ENCODE results near the gene NAPEPLD.
A peak's percentile ranks its signal among the peaks of the same experiment; 100 is the strongest.

NAPEPLD gene

DNA sequence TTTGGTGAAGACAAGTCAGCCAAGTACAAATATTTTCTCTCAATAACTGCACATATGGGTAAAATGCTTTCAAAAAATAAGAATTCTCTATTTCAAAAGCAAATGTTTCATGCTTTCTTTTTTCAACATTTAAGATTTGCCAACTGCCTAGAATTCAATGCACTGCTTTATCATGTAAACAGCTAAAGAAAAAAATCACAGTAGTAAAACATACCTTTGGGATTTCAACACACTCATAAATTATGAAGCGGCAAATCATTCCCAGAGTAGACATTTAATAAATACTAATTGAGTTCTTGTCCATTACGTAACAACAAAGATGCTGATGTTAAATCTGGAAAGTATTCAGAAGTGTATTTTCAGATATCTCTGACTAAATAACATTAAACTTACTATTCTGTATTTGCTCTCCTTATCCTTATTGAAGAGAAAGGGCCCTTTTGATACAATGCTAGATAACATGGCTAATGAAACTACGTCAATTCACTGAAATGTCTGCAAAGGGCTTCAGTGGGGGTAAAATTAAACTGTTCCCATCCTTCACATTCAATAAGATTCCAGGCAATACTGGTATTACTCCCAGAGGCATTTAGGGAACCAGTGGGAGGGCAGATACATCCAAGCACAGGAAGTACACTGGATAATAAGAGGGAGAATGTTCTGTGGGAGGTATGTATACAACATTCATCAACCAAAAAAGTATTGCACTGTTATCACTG is 13.9 kb downstream of the NAPEPLD start:
- in situ Hi-C loops (cut with HindIII; ENCODE audit: low pct_unique_long_range_greater_than_20kb, low sequenced_read_pairs): no loop called here
- DNase-seq (ENCODE audit: low read depth in 1 of 2, low spot score in 1 of 2): no peak
- no peak for TF ChIP-seq JUND (IDR thresholded peaks at IDR 0.05; ENCODE audit: low read depth)

DNA sequence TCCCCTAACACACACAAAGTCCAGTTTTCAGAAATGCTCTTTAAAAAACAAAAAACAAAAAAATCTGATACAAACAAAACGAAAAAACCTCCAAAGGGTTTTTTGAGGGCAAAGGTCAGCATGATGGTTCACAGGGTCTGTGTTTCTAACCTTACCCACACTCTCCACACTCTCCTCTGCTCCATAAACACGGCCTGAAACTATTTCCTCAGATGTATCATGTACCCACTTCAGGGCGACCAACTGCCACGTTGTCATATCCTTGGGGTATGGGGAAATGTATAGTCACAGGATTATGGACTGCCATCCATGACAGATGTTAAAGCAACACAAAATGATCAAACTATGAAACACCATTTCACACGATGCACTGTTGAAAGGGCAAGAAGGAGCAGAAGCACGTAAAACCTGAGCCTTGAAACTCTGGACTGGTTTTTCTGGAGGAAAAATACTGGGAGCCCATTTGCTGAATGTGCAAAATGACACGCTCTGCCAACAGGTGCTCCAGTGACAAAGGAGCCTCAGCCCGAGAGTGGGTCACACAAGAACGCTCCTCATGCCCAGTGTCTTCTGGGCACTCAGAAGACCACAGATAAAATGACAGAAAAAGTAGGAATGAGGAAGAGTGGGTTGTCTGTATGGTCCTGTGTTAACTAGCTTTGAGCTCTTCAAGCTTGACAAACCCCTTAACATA is 15.8 kb downstream of the NAPEPLD start:
- DNase-seq (ENCODE audit: low read depth in 1 of 2, low spot score in 1 of 2): peak in 1 of 2 experiments; percentile 25
- no peak for TF ChIP-seq JUND (IDR thresholded peaks at IDR 0.05; ENCODE audit: low read depth)
- in situ Hi-C loops (cut with HindIII; ENCODE audit: low pct_unique_long_range_greater_than_20kb, low sequenced_read_pairs): no loop called here

DNA sequence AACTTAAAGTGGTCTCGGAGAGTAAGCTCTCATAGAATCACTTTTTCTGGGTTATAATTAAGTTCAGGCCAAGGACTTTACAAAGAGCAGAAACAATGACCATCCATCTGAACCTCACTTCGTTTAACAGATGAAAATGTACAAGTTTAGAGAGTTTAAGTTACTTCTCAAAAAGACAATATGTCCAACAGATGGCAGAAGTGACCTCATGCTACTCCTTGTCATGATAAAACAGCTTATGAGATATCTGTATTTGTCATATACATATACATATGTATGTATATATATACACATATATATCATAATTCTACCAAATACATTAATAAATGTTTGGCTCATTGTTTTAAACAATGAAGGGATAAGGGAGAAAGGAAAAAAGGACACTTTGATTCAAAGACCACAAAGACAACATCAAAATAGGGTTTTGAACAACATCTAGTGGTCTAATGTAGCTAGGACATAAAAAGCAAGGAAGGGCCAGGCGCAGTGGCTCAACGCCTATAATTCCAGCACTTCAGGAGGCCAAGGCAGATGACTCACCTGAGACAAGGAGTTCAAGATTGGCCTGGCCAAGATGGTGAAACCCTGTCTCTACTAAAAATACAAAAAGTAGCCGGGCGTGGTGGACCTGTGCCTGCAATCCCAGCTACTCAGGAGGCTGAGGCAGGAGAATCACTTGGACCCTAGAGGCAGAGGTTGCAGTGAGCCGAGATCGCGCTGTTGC is 17.8 kb downstream of the NAPEPLD start:
- no peak for TF ChIP-seq JUND (IDR thresholded peaks at IDR 0.05; ENCODE audit: low read depth)
- in situ Hi-C loops (cut with HindIII; ENCODE audit: low pct_unique_long_range_greater_than_20kb, low sequenced_read_pairs): no loop called here
- no peak for DNase-seq (ENCODE audit: low read depth in 1 of 2, low spot score in 1 of 2)

DNA sequence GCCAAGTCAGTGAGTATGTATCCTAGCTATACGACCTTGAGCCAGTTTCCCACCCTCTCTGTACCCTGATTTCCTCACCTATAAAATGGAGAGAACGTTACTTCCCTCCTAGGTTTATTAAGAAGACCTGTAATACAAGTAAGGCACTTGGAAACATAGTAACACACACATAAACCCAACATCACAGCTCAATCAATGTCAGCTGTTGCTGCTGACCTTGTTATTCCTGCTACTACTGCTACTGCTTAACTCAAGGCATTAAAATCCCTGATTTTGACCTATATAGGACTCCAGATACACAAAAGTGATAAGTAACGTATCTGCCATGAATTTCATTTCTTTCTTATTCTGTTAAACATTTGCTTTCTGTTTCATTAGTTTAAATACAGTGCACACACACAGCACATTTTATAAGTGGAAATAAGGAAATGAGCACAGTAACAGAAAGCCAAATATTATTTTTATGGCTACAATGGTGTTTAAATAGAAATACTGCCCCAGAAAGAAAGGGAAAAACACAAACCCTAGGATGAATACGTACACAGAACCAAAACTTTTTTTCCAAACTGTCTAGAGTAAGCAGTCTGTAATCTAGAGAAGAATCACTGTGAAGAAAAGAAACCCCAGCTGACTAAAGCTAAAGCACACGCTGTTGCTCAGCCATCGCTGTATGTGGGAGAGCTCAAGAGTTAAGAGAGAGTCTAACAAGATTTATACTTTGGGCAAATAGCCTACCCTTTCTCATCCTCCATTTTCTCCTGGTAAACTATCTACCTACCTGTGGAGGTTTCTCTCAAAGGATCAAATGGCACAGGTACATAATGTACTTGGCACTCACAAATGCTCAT is 19.0 kb downstream of the NAPEPLD start:
- in situ Hi-C loops (cut with HindIII; ENCODE audit: low pct_unique_long_range_greater_than_20kb, low sequenced_read_pairs): no loop called here
- DNase-seq (ENCODE audit: low read depth in 1 of 2, low spot score in 1 of 2): no peak

DNA sequence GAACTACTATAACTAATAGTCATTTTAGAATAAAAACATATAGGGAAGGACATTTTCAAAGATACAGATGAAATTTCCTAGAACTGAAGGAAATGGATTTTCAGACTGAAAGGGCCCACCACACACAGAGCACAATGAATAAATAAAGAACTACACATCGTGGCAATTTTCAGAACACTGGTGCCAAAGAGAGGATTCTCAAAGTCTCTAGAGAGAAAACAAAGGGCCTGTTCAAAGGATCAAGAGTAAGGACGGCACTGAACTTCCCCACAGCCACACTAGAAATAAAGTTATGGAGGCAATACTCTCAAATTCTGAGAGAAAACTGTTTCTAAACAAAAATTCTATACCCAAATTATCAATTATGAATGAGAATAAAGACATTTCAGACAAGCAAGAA is 21.9 kb downstream of the NAPEPLD start:
- TF ChIP-seq JUND (IDR thresholded peaks at IDR 0.05; ENCODE audit: low read depth): no peak
- in situ Hi-C loops (cut with HindIII; ENCODE audit: low pct_unique_long_range_greater_than_20kb, low sequenced_read_pairs): no loop called here
- DNase-seq (ENCODE audit: low read depth in 1 of 2, low spot score in 1 of 2): no peak

More for the DNA sequence above, 19.0 kb downstream of the NAPEPLD start:
- no peak for TF ChIP-seq JUND (IDR thresholded peaks at IDR 0.05; ENCODE audit: low read depth)

DNA sequence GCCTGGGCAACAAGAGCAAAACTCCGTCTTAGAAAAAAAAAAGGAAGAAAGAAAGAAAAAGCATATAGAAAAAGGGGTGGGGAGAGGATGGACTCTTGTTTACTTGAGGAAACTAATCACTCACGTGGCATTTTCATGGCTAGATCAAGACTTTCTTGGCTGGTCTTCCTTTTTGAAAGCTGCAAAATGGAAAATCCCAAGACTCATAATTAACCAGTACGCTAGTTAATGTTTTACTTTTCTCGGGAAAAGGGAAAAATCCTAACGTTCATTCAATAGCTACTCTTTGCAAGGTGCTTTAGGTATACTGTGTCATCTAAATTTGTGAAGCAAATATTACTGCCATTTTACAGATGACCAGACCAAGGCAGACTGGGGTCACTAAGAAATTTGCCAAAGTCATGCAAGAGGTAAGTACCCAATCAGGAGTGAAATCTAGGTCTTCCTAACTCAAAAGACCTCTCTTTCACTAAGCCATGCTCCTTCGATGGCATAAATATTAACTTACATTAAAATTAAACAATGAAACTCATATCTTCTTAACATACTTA is 24.4 kb downstream of the NAPEPLD start:
- in situ Hi-C loops (cut with HindIII; ENCODE audit: low pct_unique_long_range_greater_than_20kb, low sequenced_read_pairs): no loop called here
- TF ChIP-seq JUND (IDR thresholded peaks at IDR 0.05; ENCODE audit: low read depth): no peak
- no peak for DNase-seq (ENCODE audit: low read depth in 1 of 2, low spot score in 1 of 2)

DNA sequence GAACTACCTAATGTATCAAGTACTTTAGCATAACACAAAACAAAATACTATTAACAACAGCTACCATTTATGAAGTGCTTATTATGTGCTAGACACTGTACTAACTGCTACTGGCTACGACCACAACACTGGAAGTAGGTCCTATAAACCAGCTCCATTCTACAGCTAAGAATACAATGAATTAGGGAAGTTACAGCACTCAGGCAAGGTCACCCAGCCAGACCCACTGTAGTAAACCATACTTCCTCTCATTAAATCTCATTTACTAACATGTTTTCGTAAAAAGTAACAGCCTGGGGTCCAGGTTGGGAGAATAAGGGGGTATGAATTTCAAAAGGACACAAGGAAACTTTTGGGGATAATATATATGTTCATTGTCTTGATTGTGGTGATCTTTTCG is 25.4 kb downstream of the NAPEPLD start:
- no peak for DNase-seq (ENCODE audit: low read depth in 1 of 2, low spot score in 1 of 2)
- in situ Hi-C loops (cut with HindIII; ENCODE audit: low pct_unique_long_range_greater_than_20kb, low sequenced_read_pairs): no loop called here
- no peak for TF ChIP-seq JUND (IDR thresholded peaks at IDR 0.05; ENCODE audit: low read depth)

DNA sequence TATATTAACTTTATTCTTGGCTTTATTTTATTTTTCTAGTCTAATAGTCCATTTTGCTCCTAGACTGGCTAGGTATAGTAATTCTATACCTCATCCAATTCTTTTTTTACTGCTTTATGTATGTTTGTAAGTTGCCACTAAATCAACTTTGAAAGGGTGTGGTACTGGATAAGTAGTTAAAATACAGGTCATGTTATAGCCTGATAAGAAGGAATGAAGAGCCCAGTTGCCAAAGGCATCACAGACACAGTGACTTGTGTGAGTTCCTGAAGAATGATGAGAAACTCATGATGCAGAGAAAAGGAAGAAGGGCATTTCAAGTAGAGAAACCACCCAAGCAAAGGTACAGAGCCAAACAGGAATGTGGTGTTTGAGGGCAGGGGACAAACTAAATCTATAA is 27.3 kb downstream of the NAPEPLD start:
- DNase-seq (ENCODE audit: low read depth in 1 of 2, low spot score in 1 of 2): no peak
- TF ChIP-seq JUND (IDR thresholded peaks at IDR 0.05; ENCODE audit: low read depth): no peak
- in situ Hi-C loops (cut with HindIII; ENCODE audit: low pct_unique_long_range_greater_than_20kb, low sequenced_read_pairs): no loop called here

DNA sequence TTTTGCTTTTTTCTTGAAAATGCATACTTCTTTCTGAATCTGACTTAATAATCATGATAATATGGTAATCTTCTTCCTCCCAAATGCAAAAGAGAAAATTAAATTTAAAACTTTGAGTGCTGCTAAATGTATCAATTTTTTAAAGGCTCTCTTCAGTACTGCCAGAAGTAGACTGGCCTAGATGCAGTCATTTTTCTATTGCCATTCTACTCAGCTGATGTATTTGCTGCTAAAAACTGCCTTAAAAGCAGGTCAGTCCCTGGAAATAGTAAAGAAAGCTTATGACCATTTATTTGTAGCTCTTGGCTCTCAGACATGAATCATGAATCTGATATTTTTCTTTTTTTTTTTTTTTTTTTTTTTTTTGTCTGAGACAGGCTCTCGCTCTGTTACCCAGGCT is 28.5 kb downstream of the NAPEPLD start:
- no peak for TF ChIP-seq JUND (IDR thresholded peaks at IDR 0.05; ENCODE audit: low read depth)
- in situ Hi-C loops (cut with HindIII; ENCODE audit: low pct_unique_long_range_greater_than_20kb, low sequenced_read_pairs): no loop called here
- DNase-seq (ENCODE audit: low read depth in 1 of 2, low spot score in 1 of 2): no peak

DNA sequence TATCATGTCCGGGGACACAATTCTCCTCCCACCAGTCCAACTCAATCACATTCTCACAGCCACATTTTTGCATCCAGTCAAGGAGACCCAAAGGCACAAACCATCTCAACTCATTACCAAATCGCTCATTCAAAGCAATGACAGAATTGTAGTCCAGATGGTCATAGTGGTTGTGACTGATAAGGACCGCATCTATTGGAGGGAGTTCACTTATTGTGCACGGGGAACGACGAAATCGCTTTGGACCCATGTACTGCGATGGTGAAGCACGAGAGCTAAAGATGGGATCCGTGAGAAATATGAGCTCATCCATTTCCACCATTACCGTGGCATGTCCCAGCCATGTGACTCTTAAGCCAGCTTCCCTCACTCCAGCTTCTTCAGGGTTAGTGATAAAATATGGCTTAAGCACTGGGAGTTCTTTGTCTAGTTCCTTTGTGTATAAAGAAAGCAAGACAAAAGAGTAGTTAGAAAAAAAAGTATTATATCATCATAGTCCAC is 29.1 kb downstream of the NAPEPLD start:
- in situ Hi-C loops (cut with HindIII; ENCODE audit: low pct_unique_long_range_greater_than_20kb, low sequenced_read_pairs): no loop called here
- no peak for TF ChIP-seq JUND (IDR thresholded peaks at IDR 0.05; ENCODE audit: low read depth)
- DNase-seq (ENCODE audit: low read depth in 1 of 2, low spot score in 1 of 2): no peak

DNA sequence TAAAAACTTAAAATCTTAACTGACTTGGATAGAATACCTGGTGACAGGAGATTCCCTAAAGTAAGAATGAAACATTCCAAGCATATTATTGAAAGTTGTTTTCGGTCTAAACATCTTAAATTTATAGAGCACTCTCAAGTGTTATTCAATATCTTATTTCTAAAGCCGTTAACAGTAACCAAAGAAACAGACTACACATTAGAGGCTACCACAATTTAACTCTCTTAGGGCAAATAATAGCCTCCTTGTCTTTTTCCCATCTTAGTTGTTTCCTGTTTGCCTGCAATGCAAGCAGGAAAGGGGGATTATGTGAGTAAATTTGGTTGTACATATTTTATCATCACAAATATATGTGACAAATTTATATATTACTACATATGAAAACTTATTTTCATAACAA is 31.4 kb downstream of the NAPEPLD start:
- DNase-seq (ENCODE audit: low read depth in 1 of 2, low spot score in 1 of 2): no peak
- no peak for TF ChIP-seq JUND (IDR thresholded peaks at IDR 0.05; ENCODE audit: low read depth)
- in situ Hi-C loops (cut with HindIII; ENCODE audit: low pct_unique_long_range_greater_than_20kb, low sequenced_read_pairs): no loop called here

DNA sequence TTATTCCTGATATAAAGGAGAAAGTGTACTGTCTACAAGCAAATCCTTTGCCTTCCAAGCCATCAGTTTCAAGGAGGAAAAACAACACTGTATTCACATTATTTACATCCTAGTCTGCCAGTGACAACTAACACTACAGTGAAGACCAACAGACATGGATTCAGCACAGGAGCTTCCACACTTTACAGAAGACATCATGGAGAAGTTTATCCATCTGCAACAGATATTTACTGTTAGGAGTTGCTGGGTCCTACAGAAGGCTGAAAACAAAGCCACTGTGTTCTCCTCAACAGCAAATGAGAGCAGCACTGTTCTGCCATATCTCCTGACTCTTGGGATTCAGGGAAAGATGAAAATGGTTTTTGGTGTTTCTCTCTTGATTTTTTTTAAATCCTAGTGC is 31.9 kb downstream of the NAPEPLD start:
- no peak for DNase-seq (ENCODE audit: low read depth in 1 of 2, low spot score in 1 of 2)
- in situ Hi-C loops (cut with HindIII; ENCODE audit: low pct_unique_long_range_greater_than_20kb, low sequenced_read_pairs): no loop called here
- TF ChIP-seq JUND (IDR thresholded peaks at IDR 0.05; ENCODE audit: low read depth): no peak

Data from T47D (cell line).